Measurements from ENCODE around the gene TRNP1.

- TF ChIP-seq CTCF (optimal IDR thresholded peaks at IDR 0.05 in 1 of 3, IDR thresholded peaks at IDR 0.05 in 1 of 3, conservative IDR thresholded peaks at IDR 0.05 in 1 of 3; ENCODE audit: extremely low read depth in 1 of 3, insufficient read depth in 2 of 3, low read length in 3 of 3), result no peak
- TF ChIP-seq EZH2 (IDR thresholded peaks at IDR 0.05; ENCODE audit: low read length), result no peak
Measured at GRCh38 chr1:26956321-26956720, 37.2 kb upstream of the TRNP1 start.

Measured in keratinocyte (primary cell).